ENCODE data around the gene KCTD1.

The KCTD1 gene

GRCh38 chr18:26548415-26549262, at the start of gene KCTD1:
Gene KCTD1, minus strand, starts transcription at chr18:26548553. Its CDS starts 17 bp downstream, at chr18:26548536.
- Mint-ChIP-seq H3K27ac (peak within 1 kb of the TSS; percentile 26 to 94 (median 94)), H3K4me3 (peak within 1 kb of the TSS; percentile 98 to 99 (median 98)), H3K4me1 (peaks cover 41% of the 10 kb centered on the region), H3K27me3 (ENCODE audit: low read depth) (peaks cover 63% of the 10 kb centered on the region), H3K36me3 (ENCODE audit: low read depth) (peaks cover 5% of the 10 kb centered on the region), H3K9me3 (no peaks in the 10 kb centered on the region)
- TF ChIP-seq CTCF (IDR thresholded peaks at IDR 0.05; ENCODE audit: unreplicated experiment in 3 of 3): no peak

DNA sequence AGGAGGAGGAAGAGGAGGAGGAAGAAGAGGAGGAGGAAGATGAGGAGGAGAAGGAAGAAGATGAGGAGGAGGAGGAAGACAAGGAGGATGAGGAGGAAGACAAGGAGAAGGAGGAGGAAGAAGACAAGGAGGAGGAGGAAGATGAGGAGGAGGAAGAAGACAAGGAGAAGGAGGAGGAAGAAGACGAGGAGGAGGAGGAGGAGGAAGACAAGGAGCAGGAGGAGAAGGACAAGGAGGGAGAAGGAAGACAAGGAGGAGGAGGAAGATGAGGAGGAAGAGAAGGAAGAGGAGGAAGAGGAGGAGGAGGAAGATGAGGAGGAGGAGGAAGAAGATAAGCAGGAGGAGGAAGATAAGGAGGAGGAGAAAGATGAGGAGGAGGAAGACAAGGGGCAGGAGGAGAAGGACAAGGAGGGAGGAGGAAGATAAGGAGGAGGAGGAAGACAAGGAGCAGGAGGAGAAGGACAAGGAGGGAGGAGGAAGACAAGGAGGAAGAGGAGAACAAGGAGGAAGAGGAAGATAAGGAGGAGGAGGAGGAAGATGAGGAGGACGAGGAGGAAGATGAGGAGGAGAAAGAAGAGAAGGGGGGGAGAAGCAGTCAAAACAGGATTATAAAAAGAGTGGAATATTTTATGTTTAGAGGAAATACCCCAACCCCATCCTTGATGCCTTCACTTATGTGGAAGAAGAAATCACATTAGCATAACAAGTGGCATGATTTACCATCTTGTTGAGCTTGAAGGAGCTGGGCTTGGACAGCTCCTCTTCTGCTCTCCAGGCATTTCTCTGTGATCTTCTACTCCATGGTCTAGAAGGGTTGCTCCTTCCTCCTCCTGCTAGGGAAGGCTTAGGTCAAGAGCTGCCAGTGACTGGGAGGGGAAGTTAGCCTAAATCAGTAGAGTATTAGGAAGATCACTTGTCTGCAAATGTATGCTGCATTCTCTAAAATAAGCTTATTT, 45.3 kb upstream of the KCTD1 start:
- no peak for TF ChIP-seq CTCF (IDR thresholded peaks at IDR 0.05; ENCODE audit: unreplicated experiment in 3 of 3)
- Mint-ChIP-seq H3K36me3 (ENCODE audit: low read depth) (peaks cover 16% of the 10 kb centered on the region), H3K4me1 (no peaks in the 10 kb centered on the region), H3K4me3 (no peak overlapping the region), H3K27me3 (ENCODE audit: low read depth) (no peaks in the 10 kb centered on the region), H3K9me3 (peaks cover 12% of the 10 kb centered on the region), H3K27ac (no peak overlapping the region)

DNA sequence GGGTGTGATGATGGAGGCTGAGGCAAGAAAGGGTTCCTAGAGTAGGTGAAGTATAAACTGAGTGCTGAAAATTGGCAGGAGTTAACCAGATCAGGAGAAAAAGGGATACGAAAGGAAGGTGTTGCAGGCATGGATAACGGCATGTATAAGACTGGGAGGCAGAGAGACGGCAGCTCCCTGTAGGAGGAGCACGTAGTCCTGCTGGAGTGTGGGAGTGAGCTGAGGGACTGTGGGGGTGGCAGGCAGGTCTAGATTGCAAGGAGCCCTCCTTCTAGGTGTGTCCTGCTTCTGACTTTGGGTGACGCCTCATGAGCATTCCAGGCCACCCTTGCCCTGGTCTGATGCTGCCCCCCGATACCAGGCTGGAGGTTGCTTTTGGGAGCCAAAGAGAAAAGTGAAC, 36.4 kb upstream of the KCTD1 start:
- Mint-ChIP-seq H3K9me3 (peaks cover 10% of the 10 kb centered on the region), H3K27ac (no peak overlapping the region), H3K27me3 (ENCODE audit: low read depth) (no peaks in the 10 kb centered on the region), H3K4me3 (no peak overlapping the region), H3K36me3 (ENCODE audit: low read depth) (peaks cover 22% of the 10 kb centered on the region), H3K4me1 (no peaks in the 10 kb centered on the region)
- TF ChIP-seq CTCF (IDR thresholded peaks at IDR 0.05; ENCODE audit: unreplicated experiment in 3 of 3): no peak

- TF ChIP-seq CTCF (IDR thresholded peaks at IDR 0.05; ENCODE audit: unreplicated experiment in 3 of 3): no peak
- Mint-ChIP-seq H3K27ac (no peak overlapping the region), H3K4me3 (no peak overlapping the region), H3K36me3 (ENCODE audit: low read depth) (no peaks in the 10 kb centered on the region), H3K27me3 (ENCODE audit: low read depth) (peaks cover 23% of the 10 kb centered on the region), H3K4me1 (no peaks in the 10 kb centered on the region), H3K9me3 (no peaks in the 10 kb centered on the region)
Observed at GRCh38 chr18:26579941-26580618, 31.7 kb upstream of the KCTD1 start.

GRCh38 chr18:26575865-26576217, 27.5 kb upstream of the KCTD1 start:
- peak overlapping the region; percentile 78 to 88 (median 85) for H3K4me3 Mint-ChIP-seq
- peaks cover 43% of the 10 kb centered on the region for H3K27me3 Mint-ChIP-seq (ENCODE audit: low read depth)
- no peaks in the 10 kb centered on the region for H3K4me1 Mint-ChIP-seq
- peak overlapping the region in 2 of 3 experiments; percentile 60 to 69 for H3K27ac Mint-ChIP-seq
- no peaks in the 10 kb centered on the region for H3K36me3 Mint-ChIP-seq (ENCODE audit: low read depth)
- no peaks in the 10 kb centered on the region for H3K9me3 Mint-ChIP-seq
- no peak for TF ChIP-seq CTCF (IDR thresholded peaks at IDR 0.05; ENCODE audit: unreplicated experiment in 3 of 3)

All from nephron (organoid).